Measurements from ENCODE around the gene CSH1. TPM values are rescaled to one million over a fixed set of nuclear protein-coding genes. Genes with fewer than 3 reads are reported as not detected.
"Not testable (repeated sequence)": the region's sequence is repeated elsewhere in the genome, so short reads cannot be mapped to it uniquely, and the experiment has no call there.

CSH1 gene
- total and polyA plus RNA-seq, 4 donors = not detected

GRCh38 chr17:63911041-63911635 lies 14.8 kb upstream of the CSH1 start, which contains the start of gene CSHL1:
CSHL1 (minus strand) TSS chr17:63911258; CDS start chr17:63911196, 62 bp downstream.
- no peak for DNase-seq (ENCODE audit: low spot score)
- Histone ChIP-seq H3K9me3 (ENCODE audit: control insufficient read depth in 4 of 4, low read length in 3 of 4) (no peaks in the 10 kb centered on the region), H3K27ac (ENCODE audit: low read depth in 1 of 2, low read length in 2 of 2) (no peak within 1 kb of the TSS), H3K4me1 (ENCODE audit: control insufficient read depth in 4 of 4, insufficient read depth in 4 of 4, low read length in 3 of 4) (no peaks in the 10 kb centered on the region), H3K4me3 (ENCODE audit: low read depth in 1 of 3, low read length in 3 of 3) (no peak within 1 kb of the TSS), H3K9ac (ENCODE audit: low read depth in 1 of 2, low read length in 2 of 2) (no peak within 1 kb of the TSS), H3K36me3 (ENCODE audit: control insufficient read depth in 4 of 4, insufficient read depth in 3 of 4, low read depth in 1 of 4, low read length in 3 of 4) (no peaks in the 10 kb centered on the region), H3K27me3 (ENCODE audit: control insufficient read depth in 4 of 4, insufficient read depth in 4 of 4, low read length in 3 of 4) (no peaks in the 10 kb centered on the region)
- WGBS = 76% methylated on average over 15 of the region's 15 CpGs
- TF ChIP-seq GABPA (IDR thresholded peaks at IDR 0.05 in 1 of 2, conservative IDR thresholded peaks at IDR 0.05 in 1 of 2) = no peak

GRCh38 chr17:63910096-63910495 lies 13.7 kb upstream of the CSH1 start:
- DNase-seq (ENCODE audit: low spot score) = no peak
- Histone ChIP-seq H3K9ac (ENCODE audit: low read depth in 1 of 2, low read length in 2 of 2) (no peak overlapping the region), H3K4me3 (ENCODE audit: low read depth in 1 of 3, low read length in 3 of 3) (no peak overlapping the region), H3K36me3 (ENCODE audit: control insufficient read depth in 4 of 4, insufficient read depth in 3 of 4, low read depth in 1 of 4, low read length in 3 of 4) (no peaks in the 10 kb centered on the region), H3K4me1 (ENCODE audit: control insufficient read depth in 4 of 4, insufficient read depth in 4 of 4, low read length in 3 of 4) (no peaks in the 10 kb centered on the region), H3K9me3 (ENCODE audit: control insufficient read depth in 4 of 4, low read length in 3 of 4) (no peaks in the 10 kb centered on the region), H3K27me3 (ENCODE audit: control insufficient read depth in 4 of 4, insufficient read depth in 4 of 4, low read length in 3 of 4) (no peaks in the 10 kb centered on the region), H3K27ac (ENCODE audit: low read depth in 1 of 2, low read length in 2 of 2) (no peak overlapping the region)
- TF ChIP-seq ZBTB33 (IDR thresholded peaks at IDR 0.05) = no peak
- no peak for TF ChIP-seq FOXA2 (IDR thresholded peaks at IDR 0.05)
- no peak for TF ChIP-seq REST (IDR thresholded peaks at IDR 0.05)
- no peak for TF ChIP-seq JUND (IDR thresholded peaks at IDR 0.05)
- no peak for TF ChIP-seq SP1 (IDR thresholded peaks at IDR 0.05)
- no peak for TF ChIP-seq NR2F2 (IDR thresholded peaks at IDR 0.05)
- TF ChIP-seq YY1 (IDR thresholded peaks at IDR 0.05) = no peak
- no peak for TF ChIP-seq HNF4G (IDR thresholded peaks at IDR 0.05)
- no peak for TF ChIP-seq HNF4A (conservative IDR thresholded peaks at IDR 0.05)
- no peak for TF ChIP-seq FOXA1 (IDR thresholded peaks at IDR 0.05)
- 83% methylated on average over 14 of the region's 14 CpGs for WGBS

- H3K4me3 ChIP-seq (ENCODE audit: low read depth in 1 of 3, low read length in 3 of 3); H3K27me3 ChIP-seq (ENCODE audit: control insufficient read depth in 4 of 4, insufficient read depth in 4 of 4, low read length in 3 of 4); H3K4me1 ChIP-seq (ENCODE audit: control insufficient read depth in 4 of 4, insufficient read depth in 4 of 4, low read length in 3 of 4); H3K36me3 ChIP-seq (ENCODE audit: control insufficient read depth in 4 of 4, insufficient read depth in 3 of 4, low read depth in 1 of 4, low read length in 3 of 4); DNase-seq (ENCODE audit: low spot score); H3K27ac ChIP-seq (ENCODE audit: low read depth in 1 of 2, low read length in 2 of 2); H3K9me3 ChIP-seq (ENCODE audit: control insufficient read depth in 4 of 4, low read length in 3 of 4); H3K9ac ChIP-seq (ENCODE audit: low read depth in 1 of 2, low read length in 2 of 2): not testable (repeated sequence)
- WGBS = 88% methylated on average over 10 of the region's 10 CpGs
Observed at GRCh38 chr17:63909586-63909985, 13.2 kb upstream of the CSH1 start.

GRCh38 chr17:63907161-63907778 lies 10.9 kb upstream of the CSH1 start:
- H3K4me1 ChIP-seq (ENCODE audit: control insufficient read depth in 4 of 4, insufficient read depth in 4 of 4, low read length in 3 of 4); H3K27ac ChIP-seq (ENCODE audit: low read depth in 1 of 2, low read length in 2 of 2); H3K9me3 ChIP-seq (ENCODE audit: control insufficient read depth in 4 of 4, low read length in 3 of 4); H3K9ac ChIP-seq (ENCODE audit: low read depth in 1 of 2, low read length in 2 of 2); H3K36me3 ChIP-seq (ENCODE audit: control insufficient read depth in 4 of 4, insufficient read depth in 3 of 4, low read depth in 1 of 4, low read length in 3 of 4); H3K4me3 ChIP-seq (ENCODE audit: low read depth in 1 of 3, low read length in 3 of 3); DNase-seq (ENCODE audit: low spot score); H3K27me3 ChIP-seq (ENCODE audit: control insufficient read depth in 4 of 4, insufficient read depth in 4 of 4, low read length in 3 of 4): not testable (repeated sequence)
- 63% methylated on average over 11 of the region's 12 CpGs for WGBS

GRCh38 chr17:63904796-63905195 lies 8.4 kb upstream of the CSH1 start:
- 93% methylated on average over 8 of the region's 8 CpGs for WGBS
- not testable (repeated sequence) for H3K4me1 ChIP-seq (ENCODE audit: control insufficient read depth in 4 of 4, insufficient read depth in 4 of 4, low read length in 3 of 4); DNase-seq (ENCODE audit: low spot score); H3K27ac ChIP-seq (ENCODE audit: low read depth in 1 of 2, low read length in 2 of 2); H3K4me3 ChIP-seq (ENCODE audit: low read depth in 1 of 3, low read length in 3 of 3); H3K27me3 ChIP-seq (ENCODE audit: control insufficient read depth in 4 of 4, insufficient read depth in 4 of 4, low read length in 3 of 4); H3K9ac ChIP-seq (ENCODE audit: low read depth in 1 of 2, low read length in 2 of 2); H3K9me3 ChIP-seq (ENCODE audit: control insufficient read depth in 4 of 4, low read length in 3 of 4); H3K36me3 ChIP-seq (ENCODE audit: control insufficient read depth in 4 of 4, insufficient read depth in 3 of 4, low read depth in 1 of 4, low read length in 3 of 4)

Measured in liver (tissue), 9 donors.